Loucy (cell line): ENCODE data around the gene KCNQ5.

ENCODE experiments used
- H2AFZ ChIP-seq: fragments of 200-600 bp; sonication (generic); 2 replicates; pipeline ENCODE4 v1.6.0; 2016; ENCODE audit warnings: antibody characterized with exemption, mild to moderate bottlenecking, low read length, moderate library complexity
- H3F3A ChIP-seq: fragments of 200-600 bp; 2 replicates; pipeline ENCODE4 v1.6.0; 2016; ENCODE audit warnings: antibody characterized with exemption, low read depth, mild to moderate bottlenecking
- H3K27me3 ChIP-seq: fragments of 200-600 bp; sonication (generic); 2 replicates; pipeline ENCODE4 v1.6.1; 2014; ENCODE audit warnings: low read length, mild to moderate bottlenecking; ENCODE audit not compliant: insufficient read depth, poor library complexity, severe bottlenecking
- H3K36me3 ChIP-seq: fragments of 200-600 bp; sonication (generic); 2 replicates; pipeline ENCODE4 v1.6.1; 2016; ENCODE audit warnings: low read length; ENCODE audit not compliant: insufficient read depth
- H3K4me1 ChIP-seq: fragments of 200-600 bp; sonication (generic); 2 replicates; pipeline ENCODE4 v1.5.1; 2014; ENCODE audit warnings: low read length, mild to moderate bottlenecking; ENCODE audit not compliant: insufficient read depth, poor library complexity, severe bottlenecking
- H3K4me2 ChIP-seq: fragments of 200-600 bp; sonication (generic); 2 replicates; pipeline ENCODE4 v1.6.0; 2014; ENCODE audit warnings: antibody characterized with exemption, low read length, low read depth, mild to moderate bottlenecking; ENCODE audit not compliant: poor library complexity, severe bottlenecking
- H3K4me3 ChIP-seq: fragments of 200-600 bp; sonication (generic); 2 replicates; pipeline ENCODE4 v1.5.1; 2014; ENCODE audit warnings: low read length, mild to moderate bottlenecking, mixed read lengths; ENCODE audit not compliant: poor library complexity, severe bottlenecking
- H3K79me2 ChIP-seq: fragments of 200-600 bp; sonication (generic); 2 replicates; pipeline ENCODE4 v1.6.1; 2014; ENCODE audit warnings: low read length; ENCODE audit not compliant: insufficient read depth
- H3K9ac ChIP-seq: fragments of 200-600 bp; sonication (generic); 2 replicates; pipeline ENCODE4 v1.6.0; 2014; ENCODE audit warnings: mild to moderate bottlenecking, low read depth, low read length, moderate library complexity; ENCODE audit not compliant: poor library complexity, severe bottlenecking
- H3K9me2 ChIP-seq: fragments of 200-600 bp; sonication (generic); replicated peaks from 2 replicates; pipeline ENCODE4 v1.6.1; 2016; ENCODE audit warnings: low read depth, low read length, mixed read lengths
- H3K9me3 ChIP-seq: fragments of 200-600 bp; sonication (generic); 2 replicates; pipeline ENCODE4 v1.6.1; 2014; ENCODE audit warnings: mild to moderate bottlenecking, antibody characterized with exemption, low read length, low read depth; ENCODE audit not compliant: insufficient read depth
- H4K20me1 ChIP-seq: fragments of 200-600 bp; sonication (generic); 2 replicates; pipeline ENCODE4 v1.6.0; 2014; ENCODE audit warnings: antibody characterized with exemption, low read length, mild to moderate bottlenecking; ENCODE audit not compliant: insufficient read depth, poor library complexity, severe bottlenecking
- EZH2phosphoT487 ChIP-seq: fragments of 200-600 bp; IDR thresholded peaks from 2 replicates; pipeline ENCODE4 v1.6.1; 2018; ENCODE audit warnings: antibody characterized with exemption, mild to moderate bottlenecking, moderate library complexity, borderline replicate concordance
- TF ChIP-seq, protein P1 (sequence below): fragments of 200-600 bp; sonication (generic); conservative IDR thresholded peaks from 2 replicates; pipeline ENCODE4 v1.5.1; 2014; ENCODE audit warnings: mild to moderate bottlenecking, antibody characterized with exemption, low read length

The KCNQ5 gene

DNA sequence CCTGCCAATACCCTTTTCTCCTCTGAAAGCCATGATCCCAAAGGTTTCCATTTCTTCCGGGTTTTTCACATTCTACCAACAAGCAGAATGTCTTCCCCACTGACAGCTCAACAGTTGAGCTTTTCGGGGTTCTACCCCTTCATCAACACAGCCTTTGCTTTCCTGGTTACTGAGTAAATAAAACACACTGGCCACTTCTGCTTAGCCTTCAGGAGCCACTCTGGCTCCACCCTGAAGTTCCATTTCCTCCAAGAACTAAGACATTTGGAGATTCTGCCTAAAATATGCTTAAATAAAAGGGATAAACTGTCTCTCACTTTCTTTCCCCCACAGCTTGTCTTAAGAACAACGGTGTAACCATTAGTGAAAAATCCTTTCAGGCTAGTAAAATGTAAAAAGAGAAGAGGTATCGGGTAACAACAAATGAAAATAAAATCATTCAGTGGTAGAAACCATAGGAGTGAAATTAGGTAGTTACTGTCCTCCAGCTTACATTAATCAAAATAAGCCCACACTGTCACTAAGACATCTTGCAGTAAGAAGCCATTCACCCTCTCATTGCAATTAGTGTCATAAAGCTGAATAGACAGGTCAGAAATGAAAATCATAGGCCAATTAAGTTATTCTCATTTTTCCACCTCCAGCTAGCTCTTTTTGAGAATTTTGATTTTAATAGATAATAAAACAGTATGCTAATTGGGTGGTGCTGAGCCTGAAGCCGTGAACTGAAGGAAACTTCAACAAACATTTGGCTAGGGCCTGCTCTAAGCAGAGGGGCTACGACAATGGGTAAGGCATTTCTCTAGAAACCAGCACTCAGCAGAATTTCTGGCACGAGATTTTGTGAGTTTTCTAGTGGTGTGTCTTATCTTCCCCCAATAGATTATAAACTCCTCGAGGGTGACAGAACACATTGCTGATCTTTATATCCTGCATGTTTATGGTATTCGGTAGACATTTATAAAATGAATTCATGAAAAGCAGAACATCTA, 409.2 kb downstream of the KCNQ5 start:
- no peaks in the 10 kb centered on the region for H3K79me2 ChIP-seq
- no peak overlapping the region for H2AFZ ChIP-seq
- H3K4me1 ChIP-seq = no peaks in the 10 kb centered on the region

DNA sequence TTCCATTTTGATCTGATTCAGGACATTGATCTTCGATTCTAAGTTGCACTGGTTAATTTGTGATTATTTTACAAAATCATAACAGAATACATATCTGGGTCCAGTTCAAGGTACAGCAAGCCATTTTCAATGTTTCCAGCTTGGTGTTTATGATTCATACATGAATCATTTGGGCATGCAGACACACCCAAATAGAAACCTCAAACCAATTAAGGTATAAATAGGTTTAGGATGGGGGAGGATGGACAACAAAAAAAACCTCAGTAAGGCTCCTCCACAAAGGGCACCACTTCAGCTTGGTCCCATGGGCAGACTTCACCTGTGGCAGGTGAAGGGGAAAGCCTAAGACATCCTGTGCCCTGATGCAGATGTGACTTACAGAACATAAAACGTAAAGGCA, 410.7 kb downstream of the KCNQ5 start:
- Histone ChIP-seq H3K27me3 (no peaks in the 10 kb centered on the region), H3K4me2 (no peak overlapping the region), H3K9ac (no peak overlapping the region), H3K79me2 (no peaks in the 10 kb centered on the region), H3K9me3 (no peaks in the 10 kb centered on the region), H3F3A (no peaks in the 10 kb centered on the region), H3K9me2 (no peaks in the 10 kb centered on the region), H3K4me1 (no peaks in the 10 kb centered on the region), H3K36me3 (no peaks in the 10 kb centered on the region), H3K4me3 (no peak overlapping the region), H2AFZ (no peak overlapping the region), H4K20me1 (no peaks in the 10 kb centered on the region)
- TF ChIP-seq, protein P1, sequence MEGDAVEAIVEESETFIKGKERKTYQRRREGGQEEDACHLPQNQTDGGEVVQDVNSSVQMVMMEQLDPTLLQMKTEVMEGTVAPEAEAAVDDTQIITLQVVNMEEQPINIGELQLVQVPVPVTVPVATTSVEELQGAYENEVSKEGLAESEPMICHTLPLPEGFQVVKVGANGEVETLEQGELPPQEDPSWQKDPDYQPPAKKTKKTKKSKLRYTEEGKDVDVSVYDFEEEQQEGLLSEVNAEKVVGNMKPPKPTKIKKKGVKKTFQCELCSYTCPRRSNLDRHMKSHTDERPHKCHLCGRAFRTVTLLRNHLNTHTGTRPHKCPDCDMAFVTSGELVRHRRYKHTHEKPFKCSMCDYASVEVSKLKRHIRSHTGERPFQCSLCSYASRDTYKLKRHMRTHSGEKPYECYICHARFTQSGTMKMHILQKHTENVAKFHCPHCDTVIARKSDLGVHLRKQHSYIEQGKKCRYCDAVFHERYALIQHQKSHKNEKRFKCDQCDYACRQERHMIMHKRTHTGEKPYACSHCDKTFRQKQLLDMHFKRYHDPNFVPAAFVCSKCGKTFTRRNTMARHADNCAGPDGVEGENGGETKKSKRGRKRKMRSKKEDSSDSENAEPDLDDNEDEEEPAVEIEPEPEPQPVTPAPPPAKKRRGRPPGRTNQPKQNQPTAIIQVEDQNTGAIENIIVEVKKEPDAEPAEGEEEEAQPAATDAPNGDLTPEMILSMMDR = no peak

More for the DNA sequence above, 409.2 kb downstream of the KCNQ5 start:
- Histone ChIP-seq H3K27me3 (no peaks in the 10 kb centered on the region), H3K4me3 (no peak overlapping the region), H4K20me1 (no peaks in the 10 kb centered on the region), H3K9me2 (no peaks in the 10 kb centered on the region), H3K4me2 (no peak overlapping the region), H3K9me3 (no peaks in the 10 kb centered on the region), H3F3A (no peaks in the 10 kb centered on the region), H3K9ac (no peak overlapping the region), H3K36me3 (no peaks in the 10 kb centered on the region)
- TF ChIP-seq, protein P1 = no peak
- no peak for TF ChIP-seq EZH2phosphoT487

DNA sequence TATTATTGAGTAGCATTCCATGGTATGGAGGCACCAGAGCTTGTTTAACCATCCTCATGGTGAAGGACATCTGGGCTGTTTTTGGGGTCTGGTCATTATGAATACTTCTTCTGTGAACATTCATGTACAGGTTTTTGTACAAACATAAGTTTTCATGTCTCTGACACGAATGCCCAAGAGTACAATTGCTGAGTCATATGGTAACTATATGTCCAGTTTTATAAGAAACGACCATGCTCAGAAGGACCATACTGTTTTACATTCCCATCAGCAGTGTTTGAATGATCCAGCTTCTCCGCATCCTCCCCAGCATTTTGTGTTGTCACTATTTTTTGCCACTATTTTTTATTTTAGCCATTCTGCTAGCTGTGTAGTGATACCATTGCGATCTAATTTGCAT, 414.8 kb downstream of the KCNQ5 start:
- Histone ChIP-seq H3K4me3 (no peak overlapping the region), H3K79me2 (no peaks in the 10 kb centered on the region), H3K9me2 (no peaks in the 10 kb centered on the region), H3K9ac (no peak overlapping the region), H3K27me3 (no peaks in the 10 kb centered on the region), H3K4me2 (no peak overlapping the region), H3K4me1 (no peaks in the 10 kb centered on the region), H3K9me3 (no peaks in the 10 kb centered on the region), H2AFZ (no peak overlapping the region), H4K20me1 (no peaks in the 10 kb centered on the region), H3K36me3 (no peaks in the 10 kb centered on the region), H3F3A (no peaks in the 10 kb centered on the region)
- TF ChIP-seq, protein P1 = no peak
- TF ChIP-seq EZH2phosphoT487 = no peak
